ENCODE data around the gene FEM1B.
A peak's percentile ranks its signal among the peaks of the same experiment; 100 is the strongest.

The FEM1B gene

GRCh38 chr15:68328443-68328842 lies 50.9 kb downstream of the FEM1B start:
- no peak overlapping the region for H3K4me3 ChIP-seq (ENCODE audit: control insufficient read depth, low read depth, low read length)
- DNase-seq (ENCODE audit: low read depth): no peak
- TF ChIP-seq CTCF (conservative IDR thresholded peaks at IDR 0.05; ENCODE audit: control insufficient read depth, insufficient read depth, low read depth, low read length): no peak

- no peak for TF ChIP-seq CTCF (conservative IDR thresholded peaks at IDR 0.05; ENCODE audit: control insufficient read depth, insufficient read depth, low read depth, low read length)
- DNase-seq (ENCODE audit: low read depth): no peak
- H3K4me3 ChIP-seq (ENCODE audit: control insufficient read depth, low read depth, low read length): no peak overlapping the region
Observed at GRCh38 chr15:68328964-68329363, 51.4 kb downstream of the FEM1B start.

GRCh38 chr15:68330416-68330815 lies 52.9 kb downstream of the FEM1B start:
- DNase-seq (ENCODE audit: low read depth): no peak
- H3K4me3 ChIP-seq (ENCODE audit: control insufficient read depth, low read depth, low read length): no peak overlapping the region
- TF ChIP-seq CTCF (conservative IDR thresholded peaks at IDR 0.05; ENCODE audit: control insufficient read depth, insufficient read depth, low read depth, low read length): no peak

GRCh38 chr15:68330901-68331300 lies 53.4 kb downstream of the FEM1B start:
- no peak for TF ChIP-seq CTCF (conservative IDR thresholded peaks at IDR 0.05; ENCODE audit: control insufficient read depth, insufficient read depth, low read depth, low read length)
- H3K4me3 ChIP-seq (ENCODE audit: control insufficient read depth, low read depth, low read length): no peak overlapping the region
- no peak for DNase-seq (ENCODE audit: low read depth)

GRCh38 chr15:68332266-68332665 lies 54.7 kb downstream of the FEM1B start:
- no peak overlapping the region for H3K4me3 ChIP-seq (ENCODE audit: control insufficient read depth, low read depth, low read length)
- DNase-seq (ENCODE audit: low read depth): no peak
- TF ChIP-seq CTCF (conservative IDR thresholded peaks at IDR 0.05; ENCODE audit: control insufficient read depth, insufficient read depth, low read depth, low read length): no peak

GRCh38 chr15:68333775-68334470 lies 56.4 kb downstream of the FEM1B start:
- no peak overlapping the region for H3K4me3 ChIP-seq (ENCODE audit: control insufficient read depth, low read depth, low read length)
- no peak for TF ChIP-seq CTCF (conservative IDR thresholded peaks at IDR 0.05; ENCODE audit: control insufficient read depth, insufficient read depth, low read depth, low read length)
- DNase-seq (ENCODE audit: low read depth): peak; percentile 38

Data from fibroblast of mammary gland (primary cell).